Measurements from ENCODE around the gene CMYA5.
"Not testable (repeated sequence)": the region's sequence is repeated elsewhere in the genome, so short reads cannot be mapped to it uniquely, and the experiment has no call there.

CMYA5 gene

GRCh38 chr5:79689541-79690466, at the start of gene CMYA5:
TSS of gene CMYA5 (plus strand) at chr5:79689836. CDS start at chr5:79689908, 72 bp downstream.
- no peak for DNase-seq

GRCh38 chr5:79640571-79641055, 49.0 kb upstream of the CMYA5 start:
- no peak for DNase-seq

GRCh38 chr5:79641414-79641813, 48.2 kb upstream of the CMYA5 start:
- DNase-seq, result no peak

- DNase-seq, result no peak
These were observed 47.4 kb upstream of the CMYA5 start for GRCh38 chr5:79642210-79642609.

DNA sequence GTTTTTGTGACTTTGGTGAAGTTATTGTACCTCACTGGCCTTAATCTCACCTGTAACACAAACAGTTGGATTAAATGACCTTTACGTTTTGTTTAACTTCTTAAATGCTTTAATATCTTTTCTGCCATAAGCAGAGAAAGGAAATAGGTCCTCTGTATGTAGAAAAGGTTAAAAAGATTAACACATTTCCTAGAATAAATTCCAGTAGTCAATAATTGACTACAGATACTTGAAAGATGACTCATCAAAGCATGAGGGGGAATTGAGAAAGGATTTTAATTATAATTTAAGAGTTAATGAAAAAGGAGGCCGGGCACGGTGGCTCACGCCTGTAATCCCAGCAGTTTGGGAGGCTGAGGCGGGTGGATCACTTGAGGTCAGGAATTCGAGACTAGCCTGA, 35.8 kb upstream of the CMYA5 start:
- DNase-seq, result no peak

- DNase-seq, result no peak
These were observed 26.4 kb upstream of the CMYA5 start for GRCh38 chr5:79663212-79663611.

DNA sequence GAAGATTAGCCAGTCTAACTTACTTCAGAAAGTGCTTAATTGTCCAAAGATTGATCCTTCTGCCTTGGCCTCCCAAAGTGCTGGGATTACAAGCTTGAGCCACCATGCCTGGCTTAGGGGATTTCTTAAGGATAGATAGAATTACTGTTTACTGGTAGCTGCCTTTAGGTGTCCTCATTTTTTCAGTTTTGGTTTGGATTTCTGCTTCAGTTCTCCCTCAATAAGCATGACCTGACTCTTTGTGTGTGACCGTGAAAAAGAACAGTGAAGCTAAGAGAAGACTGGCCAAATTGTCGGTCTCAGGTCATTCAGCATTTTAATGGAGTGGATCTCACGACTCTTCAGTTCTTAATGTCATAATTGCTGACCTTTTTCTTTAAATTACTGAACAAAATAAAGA, 22.9 kb upstream of the CMYA5 start:
- no peak for DNase-seq

GRCh38 chr5:79672392-79672791, 17.2 kb upstream of the CMYA5 start:
- DNase-seq, result no peak

GRCh38 chr5:79676354-79676753, 13.3 kb upstream of the CMYA5 start:
- not testable (repeated sequence) for DNase-seq

DNA sequence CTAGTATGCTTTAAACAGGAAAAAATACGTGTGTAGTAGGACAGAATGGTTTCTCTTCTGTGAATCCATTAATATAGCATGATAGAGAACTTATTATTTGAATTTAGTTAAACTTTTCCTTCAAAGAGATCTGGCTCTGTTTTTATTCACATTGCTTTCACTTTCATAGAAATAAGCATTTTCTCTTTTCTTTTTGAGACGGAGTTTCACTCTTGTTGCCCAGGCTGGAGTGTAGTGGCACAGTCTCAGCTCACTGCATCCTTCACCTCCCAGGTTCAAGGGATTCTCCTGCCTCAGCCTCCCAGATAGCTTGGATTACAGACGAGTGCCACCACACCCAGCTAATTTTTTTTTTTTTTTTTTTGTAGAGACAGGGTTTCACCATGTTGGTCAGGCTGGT, 7.5 kb upstream of the CMYA5 start:
- not testable (repeated sequence) for DNase-seq

- no peak for DNase-seq
These were observed 4.9 kb upstream of the CMYA5 start for GRCh38 chr5:79684782-79685181.

DNA sequence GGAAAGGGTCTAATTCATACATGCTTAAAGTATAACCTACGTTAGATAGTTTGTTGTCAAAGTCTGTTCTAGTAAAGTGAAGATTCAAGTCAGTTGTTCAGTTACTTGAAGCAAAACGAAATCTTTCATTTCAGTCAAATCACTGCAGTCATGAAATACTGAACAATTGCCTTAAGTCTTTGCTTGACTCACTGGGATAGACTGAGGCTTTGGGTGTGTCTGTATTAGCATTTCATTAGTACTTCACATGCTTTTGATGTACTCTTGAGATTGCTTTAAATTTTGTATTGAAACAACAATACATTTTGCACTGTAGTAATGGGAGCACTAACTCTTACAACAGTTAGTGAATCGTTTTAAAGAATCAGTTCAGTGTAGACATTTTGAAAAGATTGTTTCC, 4.0 kb upstream of the CMYA5 start:
- no peak for DNase-seq

- DNase-seq, result no peak
These were observed 2.8 kb upstream of the CMYA5 start for GRCh38 chr5:79686799-79687198.

DNA sequence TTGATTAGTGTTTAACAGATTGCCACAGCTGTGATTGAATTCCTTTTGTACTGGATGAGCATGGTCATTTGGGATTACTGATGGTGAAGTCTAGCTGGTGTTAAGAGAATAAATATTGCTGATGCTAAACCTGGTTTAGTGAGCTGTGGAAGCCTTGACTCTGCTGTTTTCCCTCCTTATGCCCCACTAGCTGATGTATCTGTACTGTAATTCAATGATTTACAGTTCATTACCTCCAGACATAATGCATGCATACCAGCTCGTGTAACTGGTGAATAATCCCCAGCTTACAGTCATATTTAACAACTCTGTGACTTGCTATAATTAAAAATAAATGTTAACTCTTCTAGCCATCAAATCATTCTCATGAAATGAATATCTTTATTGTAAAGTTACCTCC, 1.7 kb upstream of the CMYA5 start:
- DNase-seq, result no peak

DNA sequence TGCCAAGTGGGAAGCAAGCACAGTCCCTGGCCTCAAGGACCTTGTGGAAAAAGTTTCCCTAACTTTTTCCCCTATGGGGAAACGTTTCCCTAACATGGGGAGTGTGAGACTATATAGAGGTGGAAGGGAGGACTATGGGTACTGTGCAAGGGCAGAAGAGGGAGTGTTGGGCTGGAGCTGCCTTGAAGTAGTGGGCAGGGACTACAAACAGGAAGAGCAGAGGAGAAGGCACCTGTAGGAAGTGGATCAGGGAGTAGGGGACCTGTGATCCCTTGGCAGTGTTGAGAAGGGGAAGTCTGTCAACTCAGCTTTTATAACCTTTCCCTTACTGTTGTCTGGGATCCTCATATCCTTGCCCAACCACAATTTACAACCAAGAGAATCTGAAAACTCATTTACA, 1.4 kb downstream of the CMYA5 start:
- no peak for DNase-seq

GRCh38 chr5:79692596-79692995, 3.0 kb downstream of the CMYA5 start:
- DNase-seq, result no peak

DNA sequence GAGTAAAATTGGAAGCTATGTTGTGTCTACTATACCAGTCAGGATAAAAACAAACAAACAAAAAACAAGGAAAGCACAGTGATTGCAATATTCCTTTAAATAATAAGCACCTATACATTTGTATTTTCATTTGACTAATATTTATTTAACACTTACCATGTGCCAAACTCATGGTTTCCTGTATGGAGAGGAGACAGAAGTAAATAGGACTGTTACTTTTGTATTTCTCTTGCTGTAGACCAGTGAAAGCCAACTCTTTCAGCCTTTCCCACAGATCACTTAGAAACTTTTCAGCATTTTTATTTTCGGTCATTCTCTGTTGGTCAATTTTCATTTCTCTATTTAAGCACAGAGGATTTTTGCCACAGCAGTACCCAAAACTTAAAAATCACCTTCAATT, 4.5 kb downstream of the CMYA5 start:
- DNase-seq, result no peak

- DNase-seq, result no peak
These were observed 5.0 kb downstream of the CMYA5 start for GRCh38 chr5:79694652-79695051.

- no peak for DNase-seq
These were observed 5.9 kb downstream of the CMYA5 start for GRCh38 chr5:79695526-79695925.

- peak; percentile 89 for DNase-seq
These were observed 7.9 kb downstream of the CMYA5 start for GRCh38 chr5:79697222-79698170.

GRCh38 chr5:79699763-79700400, 10.2 kb downstream of the CMYA5 start:
- no peak for DNase-seq

DNA sequence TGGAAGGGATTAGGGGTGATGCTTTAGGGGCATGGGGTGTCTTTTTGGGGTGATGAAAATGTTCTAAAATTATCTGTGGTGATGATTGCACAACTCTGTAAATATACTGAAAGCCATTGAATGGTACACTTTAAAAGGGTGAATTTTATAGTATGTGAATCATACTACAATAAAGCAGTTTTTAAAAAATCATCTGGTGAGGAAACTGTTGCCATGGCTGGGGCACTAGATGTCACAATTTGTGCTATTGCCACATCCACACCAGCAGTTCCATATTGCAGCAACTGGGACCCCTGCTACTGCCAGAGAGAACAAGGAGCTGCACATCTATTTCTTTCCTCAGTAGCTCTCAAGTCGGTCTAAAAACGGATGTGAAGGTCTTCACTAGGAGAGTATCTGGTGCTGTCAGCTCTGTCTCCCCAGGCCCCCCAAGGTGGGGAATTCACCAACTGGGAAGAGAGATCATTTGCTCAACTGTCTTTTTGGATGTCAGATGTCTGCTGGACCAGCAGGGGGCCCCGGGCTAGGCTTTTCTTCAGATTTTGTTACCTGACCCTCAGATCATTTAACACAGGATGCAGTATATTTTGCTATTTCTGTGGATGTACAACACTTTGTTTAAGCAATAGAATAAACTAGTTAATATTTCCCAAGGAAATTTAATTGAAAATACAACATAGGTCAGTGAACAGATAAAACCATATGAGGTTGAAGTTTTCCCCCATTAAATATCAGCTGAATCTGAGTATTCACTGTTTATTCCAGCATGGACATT, 13.2 kb downstream of the CMYA5 start:
- DNase-seq, result peak; percentile 87

DNA sequence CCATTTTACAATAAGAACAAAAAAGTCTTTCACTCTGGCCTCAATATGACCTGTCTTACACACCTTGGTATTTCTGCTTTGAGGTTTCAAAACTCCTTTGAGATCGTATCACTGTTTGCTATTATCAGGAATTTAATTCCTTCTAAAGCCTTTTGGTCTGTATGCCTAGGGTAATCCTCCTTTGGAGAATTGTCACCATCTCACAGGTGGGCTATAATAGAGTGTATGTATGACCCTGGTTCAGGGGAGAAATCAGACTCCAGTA, 13.7 kb downstream of the CMYA5 start:
- no peak for DNase-seq

All from MV-4-11 (cell line).